GM10847 (cell line): Measurements from ENCODE around the gene SPNS3.

ENCODE experiments used
- POLR2A ChIP-seq: IDR thresholded peaks from 2 replicates; pipeline ENCODE4 v1.6.1; 2011; ENCODE audit not compliant: insufficient read length; ENCODE audit errors: extremely low read depth

SPNS3 gene

GRCh38 chr17:4475001-4475400 lies 41.3 kb downstream of the SPNS3 start:
- TF ChIP-seq POLR2A: no peak

- no peak for TF ChIP-seq POLR2A
Measured at GRCh38 chr17:4475463-4475862, 41.7 kb downstream of the SPNS3 start.

- no peak for TF ChIP-seq POLR2A
Measured at GRCh38 chr17:4476017-4476416, 42.3 kb downstream of the SPNS3 start.

GRCh38 chr17:4476511-4477070 lies 42.9 kb downstream of the SPNS3 start:
- no peak for TF ChIP-seq POLR2A

- no peak for TF ChIP-seq POLR2A
Measured at GRCh38 chr17:4477255-4477791, 43.6 kb downstream of the SPNS3 start.

- TF ChIP-seq POLR2A: no peak
Measured at GRCh38 chr17:4478318-4478830, 44.6 kb downstream of the SPNS3 start.

GRCh38 chr17:4479340-4479981 lies 45.7 kb downstream of the SPNS3 start:
- TF ChIP-seq POLR2A: no peak

- no peak for TF ChIP-seq POLR2A
Measured at GRCh38 chr17:4479982-4480751, 46.4 kb downstream of the SPNS3 start.

GRCh38 chr17:4480929-4481898 lies 47.5 kb downstream of the SPNS3 start:
- no peak for TF ChIP-seq POLR2A

- no peak for TF ChIP-seq POLR2A
Measured at GRCh38 chr17:4482338-4483011, 48.7 kb downstream of the SPNS3 start.

GRCh38 chr17:4483012-4483840 lies 49.5 kb downstream of the SPNS3 start:
- TF ChIP-seq POLR2A: no peak

- TF ChIP-seq POLR2A: no peak
Measured at GRCh38 chr17:4485676-4486646, 52.2 kb downstream of the SPNS3 start.
